ENCODE data around the gene PLCL2.

- TF ChIP-seq, protein P1, sequence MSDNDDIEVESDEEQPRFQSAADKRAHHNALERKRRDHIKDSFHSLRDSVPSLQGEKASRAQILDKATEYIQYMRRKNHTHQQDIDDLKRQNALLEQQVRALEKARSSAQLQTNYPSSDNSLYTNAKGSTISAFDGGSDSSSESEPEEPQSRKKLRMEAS (IDR thresholded peaks at IDR 0.05; ENCODE audit: insufficient read depth, insufficient read length) = no peak
- TF ChIP-seq CTCF (IDR thresholded peaks at IDR 0.05; ENCODE audit: extremely low read depth in 1 of 2, insufficient read depth in 1 of 2, low read depth in 1 of 2, low read length in 2 of 2) (no peak), POLR2AphosphoS5 (IDR thresholded peaks at IDR 0.05; ENCODE audit: insufficient read depth, low read depth, low read length) (no peak), POLR2A (IDR thresholded peaks at IDR 0.05; ENCODE audit: low read depth, low read length) (no peak), EZH2 (IDR thresholded peaks at IDR 0.05; ENCODE audit: borderline replicate concordance, low read depth, low read length, severe bottlenecking) (no peak), FOS (IDR thresholded peaks at IDR 0.05; ENCODE audit: borderline replicate concordance, insufficient read depth, low read length) (no peak)
Observed at GRCh38 chr3:16936233-16936632, 51.5 kb downstream of the PLCL2 start.
